Measurements from ENCODE around the gene PSORS1C2. TPM values are rescaled to one million over a fixed set of nuclear protein-coding genes. Genes with fewer than 3 reads are reported as not detected.

PSORS1C2 gene
- total and polyA plus RNA-seq, 2 experiments from 2014 or later = not detected

- Histone ChIP-seq H3F3A (ENCODE audit: insufficient read depth) (peaks cover 20% of the 10 kb centered on the region), H3K4me1 (ENCODE audit: insufficient read depth) (peaks cover 28% of the 10 kb centered on the region), H3K79me2 (ENCODE audit: insufficient read depth) (no peaks in the 10 kb centered on the region), H3K4me3 (no peak within 1 kb of the TSS), H3K27me3 (replicated peaks; ENCODE audit: insufficient read depth) (peaks cover 13% of the 10 kb centered on the region; the same call in 1 of the 2 replicates), H4K20me1 (ENCODE audit: insufficient read depth) (no peaks in the 10 kb centered on the region), H3K27ac (peak within 1 kb of the TSS; percentile 89), H3K4me2 (ENCODE audit: unreplicated experiment) (peak within 1 kb of the TSS; percentile 0), H3K36me3 (ENCODE audit: low read depth) (no peaks in the 10 kb centered on the region), H3K9me3 (ENCODE audit: low read depth) (no peaks in the 10 kb centered on the region), H2AFZ (no peak within 1 kb of the TSS), H3K9ac (no peak within 1 kb of the TSS), H3K9me2 (ENCODE audit: insufficient read depth) (no peaks in the 10 kb centered on the region)
- TF ChIP-seq EZH2phosphoT487 (IDR thresholded peaks at IDR 0.05; ENCODE audit: insufficient read depth, low read depth) = no peak
- no peak for TF ChIP-seq EZH2 (IDR thresholded peaks at IDR 0.05; ENCODE audit: insufficient read depth, poor library complexity, severe bottlenecking)
- in situ Hi-C loops (cut with MboI) = no loop called here
- no peak for DNase-seq
- WGBS, 2 experiments (ENCODE audit: low coverage in 1 of 2, low lambda C conversion rate in 2 of 2, missing lambda C conversion rate in 2 of 2) = 96% methylated on average over 5 of the region's 5 CpGs
These were observed 26.4 kb downstream of the PSORS1C2 start, which contains the start of gene C6orf15 for GRCh38 chr6:31112478-31112877. C6orf15 (minus strand) TSS chr6:31112575; CDS start chr6:31112555, 20 bp downstream.

GRCh38 chr6:31111712-31112111 is 27.2 kb downstream of the PSORS1C2 start:
- 86 to 91% methylated on average over 12 of the region's 13 CpGs for WGBS, 2 experiments (ENCODE audit: low coverage in 1 of 2, low lambda C conversion rate in 2 of 2, missing lambda C conversion rate in 2 of 2)
- no peak for TF ChIP-seq EZH2 (IDR thresholded peaks at IDR 0.05; ENCODE audit: insufficient read depth, poor library complexity, severe bottlenecking)
- TF ChIP-seq EZH2phosphoT487 (IDR thresholded peaks at IDR 0.05; ENCODE audit: insufficient read depth, low read depth) = no peak
- Histone ChIP-seq H3K27ac (no peak overlapping the region), H3K4me2 (ENCODE audit: unreplicated experiment) (no peak overlapping the region), H3K4me1 (ENCODE audit: insufficient read depth) (peaks cover 28% of the 10 kb centered on the region), H3F3A (ENCODE audit: insufficient read depth) (peaks cover 20% of the 10 kb centered on the region), H3K79me2 (ENCODE audit: insufficient read depth) (no peaks in the 10 kb centered on the region), H3K9ac (no peak overlapping the region), H2AFZ (no peak overlapping the region), H3K9me2 (ENCODE audit: insufficient read depth) (no peaks in the 10 kb centered on the region), H3K4me3 (no peak overlapping the region), H4K20me1 (ENCODE audit: insufficient read depth) (no peaks in the 10 kb centered on the region), H3K9me3 (ENCODE audit: low read depth) (no peaks in the 10 kb centered on the region), H3K27me3 (replicated peaks; ENCODE audit: insufficient read depth) (peaks cover 13% of the 10 kb centered on the region; the same call in 1 of the 2 replicates), H3K36me3 (ENCODE audit: low read depth) (no peaks in the 10 kb centered on the region)
- no peak for DNase-seq
- in situ Hi-C loops (cut with MboI) = no loop called here

- no peak overlapping the region for H3K4me3 ChIP-seq
- peaks cover 13% of the 10 kb centered on the region; the same call in 1 of the 2 replicates for H3K27me3 ChIP-seq (replicated peaks; ENCODE audit: insufficient read depth)
- no peak overlapping the region for H3K4me2 ChIP-seq (ENCODE audit: unreplicated experiment)
- H3K36me3 ChIP-seq (ENCODE audit: low read depth) = no peaks in the 10 kb centered on the region
- no peak overlapping the region for H2AFZ ChIP-seq
- H3K4me1 ChIP-seq (ENCODE audit: insufficient read depth) = peaks cover 28% of the 10 kb centered on the region
- no peak for DNase-seq
- peaks cover 20% of the 10 kb centered on the region for H3F3A ChIP-seq (ENCODE audit: insufficient read depth)
- H4K20me1 ChIP-seq (ENCODE audit: insufficient read depth) = no peaks in the 10 kb centered on the region
- in situ Hi-C loops (cut with MboI) = no loop called here
- TF ChIP-seq EZH2phosphoT487 (IDR thresholded peaks at IDR 0.05; ENCODE audit: insufficient read depth, low read depth) (no peak), EZH2 (IDR thresholded peaks at IDR 0.05; ENCODE audit: insufficient read depth, poor library complexity, severe bottlenecking) (no peak)
- no peak overlapping the region for H3K9ac ChIP-seq
- no peaks in the 10 kb centered on the region for H3K9me2 ChIP-seq (ENCODE audit: insufficient read depth)
- H3K79me2 ChIP-seq (ENCODE audit: insufficient read depth) = no peaks in the 10 kb centered on the region
- 71 to 72% methylated on average over 10 to 11 of the region's 11 CpGs for WGBS, 2 experiments (ENCODE audit: low coverage in 1 of 2, low lambda C conversion rate in 2 of 2, missing lambda C conversion rate in 2 of 2)
- H3K27ac ChIP-seq = no peak overlapping the region
- no peaks in the 10 kb centered on the region for H3K9me3 ChIP-seq (ENCODE audit: low read depth)
These were observed 27.9 kb downstream of the PSORS1C2 start for GRCh38 chr6:31110825-31111582.

GRCh38 chr6:31107052-31107451 is 31.8 kb downstream of the PSORS1C2 start:
- Histone ChIP-seq H3K27ac (no peak overlapping the region), H3K9ac (no peak overlapping the region), H3K4me3 (no peak overlapping the region), H2AFZ (no peak overlapping the region), H3K4me2 (ENCODE audit: unreplicated experiment) (no peak overlapping the region), H3K36me3 (ENCODE audit: low read depth) (no peaks in the 10 kb centered on the region), H3K4me1 (ENCODE audit: insufficient read depth) (no peaks in the 10 kb centered on the region), H3F3A (ENCODE audit: insufficient read depth) (no peaks in the 10 kb centered on the region), H3K27me3 (replicated peaks; ENCODE audit: insufficient read depth) (peaks cover 13% of the 10 kb centered on the region; the same call in 1 of the 2 replicates), H4K20me1 (ENCODE audit: insufficient read depth) (no peaks in the 10 kb centered on the region), H3K9me3 (ENCODE audit: low read depth) (no peaks in the 10 kb centered on the region), H3K9me2 (ENCODE audit: insufficient read depth) (no peaks in the 10 kb centered on the region), H3K79me2 (ENCODE audit: insufficient read depth) (no peaks in the 10 kb centered on the region)
- no peak for TF ChIP-seq EZH2 (IDR thresholded peaks at IDR 0.05; ENCODE audit: insufficient read depth, poor library complexity, severe bottlenecking)
- in situ Hi-C loops (cut with MboI) = no loop called here
- DNase-seq = no peak
- WGBS, 2 experiments (ENCODE audit: low coverage in 1 of 2, low lambda C conversion rate in 2 of 2, missing lambda C conversion rate in 2 of 2) = 17 to 19% methylated on average over 4 of the region's 4 CpGs

All from GM23248 (cell line).